Right lobe of liver (tissue), 6 donors: ENCODE measurements around the gene TPSD1. TPM values are rescaled to one million over a fixed set of nuclear protein-coding genes. Genes with fewer than 3 reads are reported as not detected.

Experiments used
- ATAC-seq, 4 donors: fragments of 200-7000 bp; cut with Tn5 transposase; one replicate each; pipeline ENCODE4 v1.9.1; 2020; ENCODE audit warnings: mild to moderate bottlenecking in 4 of 4, moderate library complexity in 4 of 4
- DNase-seq, 3 donors: peaks; one replicate each; pipeline ENCODE4 v3.0.0-alpha.2; 2020
- H3K27ac ChIP-seq, 3 donors: fragments of 200-600 bp; one replicate each; pipeline ENCODE4 v1.8.0; 2022
- H3K27me3 ChIP-seq, 2 donors: fragments of 200-600 bp; one replicate each; pipeline ENCODE4 v1.8.0; 2022
- H3K36me3 ChIP-seq, 4 donors: fragments of 200-600 bp; sonication (generic) in 1 of 4; one replicate each; pipeline versions ENCODE4 v1.5.1 to v1.8.0; 2017 to 2022; ENCODE audit warnings: control low read depth in 1 of 4
- H3K4me1 ChIP-seq, 4 donors: fragments of 200-600 bp; sonication (generic) in 1 of 4; one replicate each; pipeline versions ENCODE4 v1.5.1 to v1.8.0; 2017 to 2022; ENCODE audit warnings: control low read depth in 1 of 4
- H3K4me3 ChIP-seq, 3 donors: fragments of 200-600 bp; one replicate each; pipeline ENCODE4 v1.8.0; 2022
- H3K9me3 ChIP-seq, 4 donors: fragments of 200-600 bp; sonication (generic) in 1 of 4; one replicate each; pipeline versions ENCODE4 v1.5.1 to v1.8.0; 2017 to 2022; ENCODE audit warnings: control low read depth in 1 of 4
- POLR2A ChIP-seq: fragments of 450-650 bp; IDR thresholded peaks from one replicate; pipeline ENCODE4 v1.6.1; 2017; ENCODE audit warnings: antibody characterized with exemption, mild to moderate bottlenecking
- WGBS: methylation state at CpG from one replicate; pipeline ENCODE4 v1.1.6; 2018; ENCODE audit warnings: low coverage, low lambda C conversion rate; ENCODE audit not compliant: insufficient coverage; ENCODE audit errors: missing lambda C conversion rate; 5-methylcytosine and 5-hydroxymethylcytosine counted together
- intact Hi-C, 2 donors: fragments of 100-400 bp; cut with DNase I; formaldehyde crosslinking; loops; one replicate each; pipeline versions ENCODE4 v1.11.2 to v1.14.1; 2022
- total RNA-seq, 6 experiments: library from RNA; depleted of rRNA in 2 of 6; stranded (reverse); fragments of >200 nt in 2 of 6; fragmentation: NEBNext Ultra II Directional in 3 of 6; extraction: Animal tissue kit (Norgen Biotek cat#: 25700) in 3 of 6; gene quantifications; one replicate each; pipeline versions ENCODE4 v1.1.0 to v1.2.4, GENCODE V29; 2016 to 2023
- TF ChIP-seq, protein P1 (sequence below), 4 donors: fragments of 200-600 bp in 3 of 4; fragments of 450-650 bp in 1 of 4; IDR thresholded peaks; one replicate each; pipeline versions ENCODE4 v1.5.1 to v1.8.0; 2016 to 2022; ENCODE audit warnings: antibody characterized with exemption in 4 of 4, mild to moderate bottlenecking in 2 of 4
- donor health status: DM: no; HTN: yes; CAD: no.
- donor health status: DM: no; HTN: no; CAD: no.
- donor health status: DM: no; HTN: no; CAD: no.
- donor health status: DM: no; HTN: yes; CAD: no.
- donor health status: DM: no; HTN: yes; CAD: no.

The TPSD1 gene
- total RNA-seq, 6 experiments from 2014 or later, result not detected

DNA sequence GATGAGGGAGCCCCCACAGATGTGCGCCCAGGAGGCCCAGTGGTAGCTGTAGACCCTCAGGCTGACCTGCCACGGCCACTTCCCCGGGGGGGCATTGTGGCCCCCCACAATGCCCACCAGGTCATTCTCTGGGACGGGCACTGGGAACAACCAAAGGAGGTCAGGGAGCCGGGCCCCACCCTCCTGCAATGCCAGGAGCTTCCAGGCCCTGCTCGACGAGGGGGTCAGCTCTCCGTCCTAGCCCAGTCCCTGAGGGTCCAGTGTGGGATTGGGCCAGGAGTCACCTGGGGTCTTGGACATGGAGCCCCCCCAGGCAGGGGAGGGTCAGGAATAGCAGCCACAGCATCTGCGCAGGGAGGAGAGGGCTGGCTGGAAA, 7.0 kb downstream of the TPSD1 start:
- no peak for ATAC-seq
- no peak for TF ChIP-seq POLR2A
- TF ChIP-seq, protein P1, sequence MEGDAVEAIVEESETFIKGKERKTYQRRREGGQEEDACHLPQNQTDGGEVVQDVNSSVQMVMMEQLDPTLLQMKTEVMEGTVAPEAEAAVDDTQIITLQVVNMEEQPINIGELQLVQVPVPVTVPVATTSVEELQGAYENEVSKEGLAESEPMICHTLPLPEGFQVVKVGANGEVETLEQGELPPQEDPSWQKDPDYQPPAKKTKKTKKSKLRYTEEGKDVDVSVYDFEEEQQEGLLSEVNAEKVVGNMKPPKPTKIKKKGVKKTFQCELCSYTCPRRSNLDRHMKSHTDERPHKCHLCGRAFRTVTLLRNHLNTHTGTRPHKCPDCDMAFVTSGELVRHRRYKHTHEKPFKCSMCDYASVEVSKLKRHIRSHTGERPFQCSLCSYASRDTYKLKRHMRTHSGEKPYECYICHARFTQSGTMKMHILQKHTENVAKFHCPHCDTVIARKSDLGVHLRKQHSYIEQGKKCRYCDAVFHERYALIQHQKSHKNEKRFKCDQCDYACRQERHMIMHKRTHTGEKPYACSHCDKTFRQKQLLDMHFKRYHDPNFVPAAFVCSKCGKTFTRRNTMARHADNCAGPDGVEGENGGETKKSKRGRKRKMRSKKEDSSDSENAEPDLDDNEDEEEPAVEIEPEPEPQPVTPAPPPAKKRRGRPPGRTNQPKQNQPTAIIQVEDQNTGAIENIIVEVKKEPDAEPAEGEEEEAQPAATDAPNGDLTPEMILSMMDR (IDR thresholded peaks at IDR 0.05), result no peak
- no peak overlapping the region for H3K4me3 ChIP-seq
- H3K4me1 ChIP-seq, result no peaks in the 10 kb centered on the region
- H3K27me3 ChIP-seq, result peaks cover 0 to 5% of the 10 kb centered on the region in 2 donors
- no peak for DNase-seq
- no peaks in the 10 kb centered on the region for H3K36me3 ChIP-seq
- intact Hi-C loops, result no loop called here
- 20% methylated on average over 1 of the region's 9 CpGs for WGBS
- no peaks in the 10 kb centered on the region for H3K9me3 ChIP-seq
- no peak overlapping the region for H3K27ac ChIP-seq

DNA sequence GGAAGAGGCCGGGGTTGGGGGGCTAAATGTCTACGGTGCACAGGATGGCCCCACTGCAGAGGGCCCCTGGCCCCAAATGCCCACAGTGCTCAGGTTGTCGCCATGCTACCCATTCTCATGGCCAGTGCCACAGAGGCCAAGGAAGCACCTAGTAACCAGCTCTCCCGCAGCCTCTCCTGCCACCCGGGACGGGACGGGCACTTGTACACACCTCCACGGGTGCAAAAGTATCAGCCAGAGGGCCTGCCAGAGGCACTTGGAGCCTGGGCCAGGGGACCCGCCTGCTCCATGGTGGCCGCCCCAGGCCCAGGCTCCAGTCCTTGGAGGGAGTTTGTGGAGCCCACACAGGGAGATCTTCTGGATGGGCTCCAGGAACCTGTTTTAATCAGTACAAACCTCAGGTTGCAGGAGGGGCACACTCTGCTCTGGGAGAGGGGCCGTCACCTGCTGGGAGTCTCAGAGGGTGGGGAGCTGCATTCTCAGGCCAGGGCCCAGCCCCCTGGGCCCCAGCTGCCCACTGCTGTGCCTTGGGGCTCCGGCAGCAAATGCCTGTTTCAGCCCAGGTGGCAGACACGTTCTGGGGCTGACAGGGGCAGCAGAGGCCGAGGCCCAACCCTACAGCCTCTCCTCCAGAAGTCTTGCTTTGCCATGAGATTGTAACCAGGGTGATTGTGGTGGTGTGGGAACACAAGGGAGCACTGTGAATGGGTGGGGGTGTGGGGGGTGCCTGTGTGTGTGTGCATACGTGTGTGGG, 7.9 kb downstream of the TPSD1 start:
- TF ChIP-seq POLR2A, result no peak
- TF ChIP-seq, protein P1 (IDR thresholded peaks at IDR 0.05), result no peak
- 67% methylated on average over 1 of the region's 15 CpGs for WGBS
- no peaks in the 10 kb centered on the region for H3K4me1 ChIP-seq
- no peak overlapping the region for H3K4me3 ChIP-seq
- H3K36me3 ChIP-seq, result no peaks in the 10 kb centered on the region
- no peaks in the 10 kb centered on the region for H3K9me3 ChIP-seq
- intact Hi-C loops, result no loop called here
- H3K27me3 ChIP-seq, result peaks cover 0 to 5% of the 10 kb centered on the region in 2 donors
- DNase-seq, result no peak
- no peak for ATAC-seq
- no peak overlapping the region for H3K27ac ChIP-seq

GRCh38 chr16:1264345-1265089, 8.6 kb downstream of the TPSD1 start:
- DNase-seq (no peak), ATAC-seq (no peak)
- H3K9me3 ChIP-seq, result no peaks in the 10 kb centered on the region
- peaks cover 0 to 5% of the 10 kb centered on the region in 2 donors for H3K27me3 ChIP-seq
- H3K4me3 ChIP-seq, result no peak overlapping the region
- H3K4me1 ChIP-seq, result no peaks in the 10 kb centered on the region
- intact Hi-C loops, result no loop called here
- no peaks in the 10 kb centered on the region for H3K36me3 ChIP-seq
- WGBS, result 78% methylated on average over 16 of the region's 16 CpGs
- H3K27ac ChIP-seq, result no peak overlapping the region
- TF ChIP-seq, protein P1 (IDR thresholded peaks at IDR 0.05), result no peak
- no peak for TF ChIP-seq POLR2A

- H3K4me3 ChIP-seq, result no peak overlapping the region
- intact Hi-C loops, result no loop called here
- no peaks in the 10 kb centered on the region for H3K4me1 ChIP-seq
- 68% methylated on average over 4 of the region's 13 CpGs for WGBS
- DNase-seq, result no peak
- no peaks in the 10 kb centered on the region for H3K9me3 ChIP-seq
- H3K27me3 ChIP-seq, result peaks cover 0 to 5% of the 10 kb centered on the region in 2 donors
- H3K36me3 ChIP-seq, result no peaks in the 10 kb centered on the region
- no peak overlapping the region for H3K27ac ChIP-seq
- no peak for ATAC-seq
- TF ChIP-seq, protein P1 (IDR thresholded peaks at IDR 0.05), result no peak
- no peak for TF ChIP-seq POLR2A
Observed at GRCh38 chr16:1265090-1265630, 9.3 kb downstream of the TPSD1 start.
